Measurements from ENCODE around the gene ERGIC1. TPM values are rescaled to one million over a fixed set of nuclear protein-coding genes. Genes with fewer than 3 reads are reported as not detected.
A peak's percentile ranks its signal among the peaks of the same experiment; 100 is the strongest.

ERGIC1 gene
- total RNA-seq, 3 donors from 2014 or later (not counting 1 experiment from before 2014, with no cell fraction given): 86.2 to 126 (median 121) TPM

DNA sequence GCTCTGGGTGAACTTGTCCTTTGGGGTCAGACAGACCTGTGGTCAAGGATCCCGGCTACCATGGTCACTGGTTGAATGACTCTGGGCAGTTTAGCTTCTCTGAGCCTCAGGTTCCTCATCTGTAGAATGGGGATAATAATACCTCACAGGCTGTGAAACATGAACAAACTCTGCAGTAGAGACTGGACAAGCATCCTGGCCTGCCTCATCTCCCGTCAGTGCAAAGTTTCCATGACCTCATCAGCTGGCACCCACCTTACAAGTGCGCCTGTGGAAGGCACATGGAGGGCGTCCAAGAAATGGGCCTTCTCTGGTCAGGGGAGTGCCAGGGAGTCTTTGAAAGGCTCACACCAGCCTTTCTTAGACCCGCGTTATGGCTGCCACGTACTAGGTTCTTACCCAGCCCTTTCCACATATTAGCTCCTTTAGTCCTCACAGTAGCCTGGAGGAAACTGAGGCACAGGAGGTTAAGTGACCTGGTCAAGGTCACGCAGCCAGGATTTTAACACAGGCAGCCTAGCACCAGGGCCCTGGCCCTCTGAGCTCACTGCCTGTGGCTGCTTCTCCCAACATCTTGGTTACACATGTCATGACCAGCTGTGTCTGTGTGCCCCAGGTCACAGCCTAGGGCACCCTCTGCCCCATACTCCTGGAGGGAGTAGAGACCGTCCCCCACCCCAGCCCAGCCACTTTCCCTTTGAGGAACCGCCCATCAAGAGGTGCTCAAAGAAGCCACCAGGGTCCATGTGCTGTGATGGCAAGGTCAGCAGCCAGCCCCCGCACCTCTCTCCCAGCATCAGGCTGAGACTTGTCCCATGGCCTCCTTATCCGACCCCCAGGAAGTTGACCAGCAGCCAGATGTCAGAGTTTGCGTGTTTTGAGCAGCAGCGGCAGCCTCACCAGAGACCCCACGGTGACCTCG lies 85.7 kb downstream of the ERGIC1 start:
- DNase-seq (no peak), ATAC-seq (no peak)
- no peak overlapping the region for H3K27ac ChIP-seq (ENCODE audit: low read length)
- Mint-ChIP-seq H3K27me3 (ENCODE audit: low read depth in 2 of 2) (no peaks in the 10 kb centered on the region), H3K9me3 (no peaks in the 10 kb centered on the region), H3K27ac (peak overlapping the region; percentile 55 to 87), H3K4me3 (no peak overlapping the region), H3K4me1 (peaks cover 22 to 43% of the 10 kb centered on the region in 2 donors), H3K36me3 (no peaks in the 10 kb centered on the region)
- TF ChIP-seq CTCF (IDR thresholded peaks at IDR 0.05): no peak
- 91% methylated on average over 16 of the region's 16 CpGs for WGBS (ENCODE audit: insufficient coverage)
- H3K36me3 ChIP-seq (ENCODE audit: control insufficient read depth, insufficient read depth, low read length): peaks cover 42% of the 10 kb centered on the region
- H3K27me3 ChIP-seq (ENCODE audit: control insufficient read depth, insufficient read depth, low read length): no peaks in the 10 kb centered on the region
- H3K9me3 ChIP-seq (ENCODE audit: control insufficient read depth, insufficient read depth, low read length): no peaks in the 10 kb centered on the region
- no peak overlapping the region for H3K4me3 ChIP-seq (ENCODE audit: low read length)
- peaks cover 24% of the 10 kb centered on the region for H3K4me1 ChIP-seq (ENCODE audit: control insufficient read depth, insufficient read depth, low read length)
- intact Hi-C loops (cut with micrococcal nuclease): loop anchor here (5.0 kb wide), 1 partner anchor 152 kb away; no protein-coding TSS in a partner anchor

DNA sequence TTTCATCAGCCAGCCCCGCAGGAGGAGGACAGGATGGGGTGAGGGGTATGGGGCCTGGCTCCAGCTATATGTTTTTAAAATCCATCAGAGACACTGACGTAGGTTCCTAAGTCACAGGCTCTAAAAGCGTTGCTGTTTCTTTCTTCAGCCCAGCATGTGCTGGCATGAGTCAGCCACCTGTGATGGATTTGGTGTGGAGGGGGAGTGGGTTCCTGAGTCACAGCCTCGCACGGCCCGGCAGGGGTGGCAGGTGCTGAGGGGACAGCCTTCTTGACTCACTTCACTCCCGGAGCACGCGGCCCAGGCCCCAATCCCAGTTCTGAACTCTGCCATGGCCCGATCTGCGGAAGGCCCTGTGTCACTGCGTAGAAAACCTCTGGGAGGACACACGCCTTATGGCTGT lies 86.4 kb downstream of the ERGIC1 start:
- DNase-seq: no peak

GRCh38 chr5:172920995-172921394 lies 86.9 kb downstream of the ERGIC1 start:
- Histone ChIP-seq H3K36me3 (ENCODE audit: control insufficient read depth, insufficient read depth, low read length) (peaks cover 36% of the 10 kb centered on the region), H3K9me3 (ENCODE audit: control insufficient read depth, insufficient read depth, low read length) (no peaks in the 10 kb centered on the region), H3K4me1 (ENCODE audit: control insufficient read depth, insufficient read depth, low read length) (peaks cover 24% of the 10 kb centered on the region), H3K4me3 (ENCODE audit: low read length) (no peak overlapping the region), H3K27me3 (ENCODE audit: control insufficient read depth, insufficient read depth, low read length) (no peaks in the 10 kb centered on the region), H3K27ac (ENCODE audit: low read length) (no peak overlapping the region)
- Mint-ChIP-seq H3K27ac (no peak overlapping the region), H3K4me3 (no peak overlapping the region), H3K27me3 (ENCODE audit: low read depth in 2 of 2) (no peaks in the 10 kb centered on the region), H3K4me1 (peaks cover 22 to 46% of the 10 kb centered on the region in 2 donors), H3K9me3 (no peaks in the 10 kb centered on the region), H3K36me3 (peaks cover 7% of the 10 kb centered on the region)
- no peak for TF ChIP-seq CTCF (IDR thresholded peaks at IDR 0.05)
- DNase-seq (no peak), ATAC-seq (no peak)
- 97% methylated on average over 12 of the region's 12 CpGs for WGBS (ENCODE audit: insufficient coverage)
- intact Hi-C loops (cut with micrococcal nuclease): no loop called here

More for the DNA sequence above, 86.4 kb downstream of the ERGIC1 start:
- Histone ChIP-seq H3K36me3 (ENCODE audit: control insufficient read depth, insufficient read depth, low read length) (peaks cover 37% of the 10 kb centered on the region), H3K27ac (ENCODE audit: low read length) (no peak overlapping the region), H3K4me3 (ENCODE audit: low read length) (no peak overlapping the region), H3K9me3 (ENCODE audit: control insufficient read depth, insufficient read depth, low read length) (no peaks in the 10 kb centered on the region), H3K27me3 (ENCODE audit: control insufficient read depth, insufficient read depth, low read length) (no peaks in the 10 kb centered on the region), H3K4me1 (ENCODE audit: control insufficient read depth, insufficient read depth, low read length) (peaks cover 24% of the 10 kb centered on the region)
- no peak for TF ChIP-seq CTCF (IDR thresholded peaks at IDR 0.05)
- intact Hi-C loops (cut with micrococcal nuclease): no loop called here
- no peak for ATAC-seq
- Mint-ChIP-seq H3K9me3 (no peaks in the 10 kb centered on the region), H3K27ac (no peak overlapping the region), H3K4me1 (peaks cover 22 to 46% of the 10 kb centered on the region in 2 donors), H3K36me3 (peaks cover 3% of the 10 kb centered on the region), H3K4me3 (no peak overlapping the region), H3K27me3 (ENCODE audit: low read depth in 2 of 2) (no peaks in the 10 kb centered on the region)
- 95% methylated on average over 13 of the region's 13 CpGs for WGBS (ENCODE audit: insufficient coverage)

All from natural killer cell (primary cell).